Measurements from ENCODE around the gene GPR22. TPM values are rescaled to one million over a fixed set of nuclear protein-coding genes. Genes with fewer than 3 reads are reported as not detected.

The GPR22 gene
- total and polyA plus RNA-seq, 12 donors = 0.06 to 6.0 (median 1.0) TPM; not detected in 3

DNA sequence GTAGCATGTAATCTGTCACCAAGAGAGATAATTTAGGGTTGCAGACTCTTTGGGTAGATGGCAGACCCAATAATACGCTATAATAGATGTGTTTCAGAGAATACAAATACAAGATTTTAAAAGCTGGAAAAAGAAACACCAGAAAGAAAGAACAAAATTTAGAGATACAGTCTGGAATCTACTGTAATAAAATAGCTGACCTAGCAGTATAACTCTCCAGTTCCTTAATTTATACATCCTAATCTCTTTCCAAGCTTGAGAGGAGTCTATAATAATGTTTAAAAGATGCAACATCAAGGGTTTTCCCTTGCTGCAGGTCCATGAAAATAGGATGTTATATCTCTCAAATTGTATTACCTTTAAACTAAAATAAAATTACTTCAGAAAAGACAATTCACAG lies 27.2 kb upstream of the GPR22 start:
- DNase-seq = no peak
- WGBS, 4 donors = 96 to 100% (median 98%) methylated on average over 1 of the region's 1 CpG
- no peak overlapping the region for H3K27ac ChIP-seq

DNA sequence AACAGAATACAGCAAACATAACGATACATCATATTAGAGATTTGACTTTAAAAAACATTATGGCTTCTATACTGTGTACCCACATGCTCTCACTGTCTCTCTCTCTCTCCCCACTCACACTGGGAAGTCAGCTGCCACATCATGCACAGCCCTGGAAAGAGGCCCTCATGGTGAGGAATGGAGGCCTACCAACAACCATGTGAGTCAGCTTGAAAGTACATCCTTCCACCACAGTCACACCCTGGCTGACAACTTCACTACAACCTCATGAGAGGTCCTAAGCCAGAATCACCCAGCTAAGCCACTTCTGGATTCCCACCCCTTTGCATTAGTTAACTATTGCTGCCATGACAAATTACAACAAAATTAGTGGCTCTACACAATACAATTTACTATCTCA lies 23.3 kb upstream of the GPR22 start:
- Histone ChIP-seq H3K36me3 (replicated peaks in 1 of 2) (no peaks in the 10 kb centered on the region), H3K4me3 (no peak overlapping the region), H3K27ac (no peak overlapping the region), H3K4me1 (replicated peaks in 1 of 2) (no peaks in the 10 kb centered on the region), H3K9me3 (replicated peaks in 1 of 3) (no peaks in the 10 kb centered on the region), H3K27me3 (no peaks in the 10 kb centered on the region)
- TF ChIP-seq, protein P1, sequence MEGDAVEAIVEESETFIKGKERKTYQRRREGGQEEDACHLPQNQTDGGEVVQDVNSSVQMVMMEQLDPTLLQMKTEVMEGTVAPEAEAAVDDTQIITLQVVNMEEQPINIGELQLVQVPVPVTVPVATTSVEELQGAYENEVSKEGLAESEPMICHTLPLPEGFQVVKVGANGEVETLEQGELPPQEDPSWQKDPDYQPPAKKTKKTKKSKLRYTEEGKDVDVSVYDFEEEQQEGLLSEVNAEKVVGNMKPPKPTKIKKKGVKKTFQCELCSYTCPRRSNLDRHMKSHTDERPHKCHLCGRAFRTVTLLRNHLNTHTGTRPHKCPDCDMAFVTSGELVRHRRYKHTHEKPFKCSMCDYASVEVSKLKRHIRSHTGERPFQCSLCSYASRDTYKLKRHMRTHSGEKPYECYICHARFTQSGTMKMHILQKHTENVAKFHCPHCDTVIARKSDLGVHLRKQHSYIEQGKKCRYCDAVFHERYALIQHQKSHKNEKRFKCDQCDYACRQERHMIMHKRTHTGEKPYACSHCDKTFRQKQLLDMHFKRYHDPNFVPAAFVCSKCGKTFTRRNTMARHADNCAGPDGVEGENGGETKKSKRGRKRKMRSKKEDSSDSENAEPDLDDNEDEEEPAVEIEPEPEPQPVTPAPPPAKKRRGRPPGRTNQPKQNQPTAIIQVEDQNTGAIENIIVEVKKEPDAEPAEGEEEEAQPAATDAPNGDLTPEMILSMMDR (IDR thresholded peaks at IDR 0.05) = no peak
- no peak for TF ChIP-seq POLR2A (IDR thresholded peaks at IDR 0.05)
- WGBS, 4 donors = 94 to 100% (median 99%) methylated on average over 1 of the region's 1 CpG
- DNase-seq = no peak
- intact Hi-C loops (cut with DNase I) = no loop called here

More for the DNA sequence above, 27.2 kb upstream of the GPR22 start:
- H3K4me1 ChIP-seq (replicated peaks in 1 of 2) = no peaks in the 10 kb centered on the region
- H3K27me3 ChIP-seq = no peaks in the 10 kb centered on the region
- intact Hi-C loops (cut with DNase I) = no loop called here
- H3K36me3 ChIP-seq (replicated peaks in 1 of 2) = no peaks in the 10 kb centered on the region
- no peaks in the 10 kb centered on the region for H3K9me3 ChIP-seq (replicated peaks in 1 of 3)
- TF ChIP-seq POLR2A (IDR thresholded peaks at IDR 0.05) = no peak
- TF ChIP-seq, protein P1 (IDR thresholded peaks at IDR 0.05) = no peak
- H3K4me3 ChIP-seq = no peak overlapping the region

DNA sequence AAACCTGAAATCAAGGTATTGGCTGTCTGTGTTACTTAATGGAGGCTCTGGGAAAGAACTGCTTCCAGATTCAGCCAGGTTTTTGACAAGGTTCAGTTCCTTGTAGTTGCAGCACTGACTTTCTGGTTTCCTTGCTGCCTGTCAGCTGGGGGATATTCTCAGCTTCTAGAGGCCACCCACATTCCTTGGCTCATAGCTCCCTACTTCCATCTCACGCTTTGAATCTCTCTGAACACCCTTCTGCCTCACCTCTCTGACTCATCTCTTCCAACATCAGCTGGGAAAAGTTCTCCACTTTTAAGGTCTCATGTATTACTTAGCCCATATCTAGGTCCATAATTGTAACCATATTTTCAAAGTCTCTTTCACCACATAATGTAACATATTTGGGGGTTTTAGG lies 22.9 kb upstream of the GPR22 start:
- H3K4me1 ChIP-seq (replicated peaks in 1 of 2) = no peaks in the 10 kb centered on the region
- no peak overlapping the region for H3K27ac ChIP-seq
- H3K36me3 ChIP-seq (replicated peaks in 1 of 2) = no peaks in the 10 kb centered on the region
- no peak overlapping the region for H3K4me3 ChIP-seq
- H3K27me3 ChIP-seq = no peaks in the 10 kb centered on the region
- WGBS, 4 donors = 96 to 100% (median 100%) methylated on average over 1 of the region's 1 CpG
- H3K9me3 ChIP-seq (replicated peaks in 1 of 3) = no peaks in the 10 kb centered on the region
- intact Hi-C loops (cut with DNase I) = no loop called here
- TF ChIP-seq POLR2A (IDR thresholded peaks at IDR 0.05) = no peak
- TF ChIP-seq, protein P1 (IDR thresholded peaks at IDR 0.05) = no peak
- no peak for DNase-seq

DNA sequence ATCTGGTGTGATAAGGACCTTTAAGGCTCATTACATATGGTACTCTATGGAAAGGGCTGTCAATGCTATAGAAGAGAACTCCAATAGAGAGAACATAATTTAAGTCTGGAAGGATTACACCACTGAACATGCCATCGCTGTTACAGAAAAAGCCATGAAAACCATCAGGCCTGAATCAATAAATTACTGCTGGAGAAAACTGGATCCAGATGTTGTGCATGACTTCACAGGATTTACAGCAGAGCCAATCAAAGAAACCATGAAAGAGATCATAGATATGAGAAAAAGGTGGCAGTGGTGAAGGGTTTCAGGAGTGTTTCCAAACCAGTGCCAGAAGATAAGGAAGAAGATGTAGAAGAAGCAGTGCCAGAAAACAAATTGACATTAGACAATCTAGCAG lies 18.9 kb upstream of the GPR22 start:
- Histone ChIP-seq H3K4me3 (no peak overlapping the region), H3K9me3 (replicated peaks in 1 of 3) (no peaks in the 10 kb centered on the region), H3K4me1 (replicated peaks in 1 of 2) (no peaks in the 10 kb centered on the region), H3K36me3 (replicated peaks in 1 of 2) (no peaks in the 10 kb centered on the region), H3K27ac (no peak overlapping the region), H3K27me3 (no peaks in the 10 kb centered on the region)
- DNase-seq = no peak
- TF ChIP-seq, protein P1 (IDR thresholded peaks at IDR 0.05) = no peak
- WGBS, 4 donors = 89 to 100% (median 91%) methylated on average over 1 of the region's 1 CpG
- intact Hi-C loops (cut with DNase I) = no loop called here

Data from adrenal gland (tissue), 12 donors.